Sigmoid colon (tissue), 3 donors: ENCODE results near the gene MPI.
"Not testable (repeated sequence)": the region's sequence is repeated elsewhere in the genome, so short reads cannot be mapped to it uniquely, and the experiment has no call there.

Experiments
- CTCF ChIP-seq, 4 experiments: fragments of 450-650 bp in 3 of 4; fragments of 200-600 bp in 1 of 4; IDR thresholded peaks; one replicate each; pipeline ENCODE4 v1.5.1; 2016 to 2019; ENCODE audit warnings: antibody characterized with exemption in 4 of 4, mild to moderate bottlenecking in 3 of 4, moderate library complexity in 2 of 4
- POLR2A ChIP-seq, 2 donors: fragments of 450-650 bp; IDR thresholded peaks; one replicate each; pipeline ENCODE4 v1.6.1; 2016; ENCODE audit warnings: antibody characterized with exemption in 2 of 2, mild to moderate bottlenecking in 2 of 2, moderate library complexity in 2 of 2

- TF ChIP-seq CTCF, POLR2A (IDR thresholded peaks at IDR 0.05): not testable (repeated sequence)
Observed at GRCh38 chr15:74935193-74935592, 45.4 kb downstream of the MPI start.
